HG03432 (cell line): Measurements from ENCODE around the gene RGS6.

Source experiments
- ATAC-seq: cut with Tn5 transposase; IDR thresholded peaks from one replicate; pipeline ENCODE4 v1.9.1; 2021; ENCODE audit warnings: mild to moderate bottlenecking, moderate library complexity; ENCODE audit not compliant: unreplicated experiment

Gene RGS6

DNA sequence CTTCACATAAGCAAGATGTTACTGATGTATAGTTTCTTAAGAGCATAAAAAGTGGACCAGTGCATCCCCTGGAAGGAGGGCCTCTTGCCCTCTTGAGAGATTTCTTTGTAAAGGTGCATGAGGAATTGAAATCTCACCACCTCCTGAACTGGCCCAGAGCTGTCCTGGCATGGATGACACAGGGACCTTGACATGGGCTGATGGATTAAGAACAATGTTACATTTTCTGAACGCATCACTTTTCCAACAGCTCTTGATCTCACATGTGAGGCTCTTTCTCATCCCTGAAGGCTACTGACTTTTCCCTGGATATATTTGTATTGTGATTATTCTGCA lies 360.4 kb downstream of the RGS6 start:
- ATAC-seq: no peak

DNA sequence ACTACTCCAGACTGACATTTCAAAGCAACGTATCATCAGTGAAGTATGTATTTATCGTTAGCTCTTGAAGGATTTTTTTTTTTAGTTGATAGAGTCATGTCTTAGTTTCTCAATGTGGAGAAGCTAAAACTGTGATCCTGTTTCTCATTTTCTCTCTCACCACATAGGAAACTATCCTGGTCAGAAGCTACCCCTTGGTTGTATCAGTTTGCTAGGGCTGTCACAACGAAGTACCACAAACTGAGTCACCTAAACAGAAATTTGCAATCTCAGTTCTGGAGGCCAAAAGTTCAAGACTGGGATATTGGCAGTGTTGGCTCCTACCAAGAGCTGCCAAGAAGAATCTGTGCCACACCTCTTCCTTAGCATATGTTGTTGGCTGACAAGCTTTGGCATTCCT lies 369.1 kb downstream of the RGS6 start:
- ATAC-seq: no peak

DNA sequence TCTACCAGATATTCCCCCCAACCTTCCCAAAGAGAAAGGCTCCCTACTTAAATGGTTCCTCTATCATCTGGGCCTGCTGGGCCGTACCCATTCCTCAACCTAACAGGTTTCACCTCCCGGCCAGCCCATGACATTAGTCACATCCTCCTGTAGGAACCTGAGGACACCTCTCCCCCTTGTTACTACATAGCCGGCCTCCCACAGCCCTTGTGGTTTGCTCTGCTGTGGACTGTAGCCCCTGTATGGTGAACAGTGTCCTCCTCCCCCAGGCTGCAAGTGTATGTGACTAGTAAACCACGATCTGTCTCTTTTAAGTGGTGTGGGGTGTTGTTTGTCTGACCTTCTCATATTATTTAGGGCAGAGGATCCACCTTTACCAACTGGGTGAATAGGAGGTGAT lies 371.7 kb downstream of the RGS6 start:
- ATAC-seq: no peak

DNA sequence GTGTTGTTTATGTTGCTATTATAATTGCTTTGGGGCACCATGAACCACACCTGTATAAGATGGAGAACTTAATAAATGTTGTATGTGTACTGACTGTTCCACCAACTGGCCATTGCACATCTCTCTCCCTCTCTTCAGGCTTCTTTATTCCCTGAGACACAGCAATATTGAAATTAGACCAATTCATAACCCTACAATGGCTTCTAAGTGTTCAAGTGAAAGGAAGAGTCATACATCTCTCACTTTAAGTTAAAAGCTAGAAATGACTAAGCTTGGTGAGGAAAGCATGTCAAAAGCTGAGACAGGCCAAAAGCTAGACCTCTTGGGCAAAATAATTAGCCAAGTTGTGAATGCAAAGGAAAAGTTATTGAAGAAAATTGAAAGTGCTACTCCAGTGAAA lies 373.3 kb downstream of the RGS6 start:
- no peak for ATAC-seq

GRCh38 chr14:72308967-72309485 lies 376.8 kb downstream of the RGS6 start:
- no peak for ATAC-seq

DNA sequence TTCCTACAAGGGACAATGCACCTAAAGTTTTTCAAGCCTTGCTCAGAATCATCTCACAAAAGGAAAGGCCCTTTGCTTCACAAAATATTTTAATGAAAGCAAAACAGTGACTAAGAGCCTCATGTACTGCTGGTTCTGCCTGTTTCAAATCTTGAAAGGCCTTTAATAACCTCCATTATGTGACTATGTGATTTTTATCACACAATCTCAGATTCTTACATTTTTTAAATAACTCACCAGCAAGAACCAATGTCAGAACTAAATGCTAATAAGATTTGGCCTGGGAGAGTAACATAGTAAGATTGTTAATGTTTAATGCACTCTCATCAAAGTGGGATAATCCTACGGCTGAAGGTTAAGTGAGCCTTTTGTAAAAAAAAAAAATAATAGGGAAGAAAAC lies 378.9 kb downstream of the RGS6 start:
- no peak for ATAC-seq

- ATAC-seq: no peak
Measured at GRCh38 chr14:72311516-72311915, 379.3 kb downstream of the RGS6 start.

GRCh38 chr14:72314808-72315435 lies 382.7 kb downstream of the RGS6 start:
- no peak for ATAC-seq

- no peak for ATAC-seq
Measured at GRCh38 chr14:72315714-72316113, 383.5 kb downstream of the RGS6 start.

GRCh38 chr14:72318648-72319047 lies 386.4 kb downstream of the RGS6 start:
- no peak for ATAC-seq

- no peak for ATAC-seq
Measured at GRCh38 chr14:72332046-72332445, 399.8 kb downstream of the RGS6 start.

DNA sequence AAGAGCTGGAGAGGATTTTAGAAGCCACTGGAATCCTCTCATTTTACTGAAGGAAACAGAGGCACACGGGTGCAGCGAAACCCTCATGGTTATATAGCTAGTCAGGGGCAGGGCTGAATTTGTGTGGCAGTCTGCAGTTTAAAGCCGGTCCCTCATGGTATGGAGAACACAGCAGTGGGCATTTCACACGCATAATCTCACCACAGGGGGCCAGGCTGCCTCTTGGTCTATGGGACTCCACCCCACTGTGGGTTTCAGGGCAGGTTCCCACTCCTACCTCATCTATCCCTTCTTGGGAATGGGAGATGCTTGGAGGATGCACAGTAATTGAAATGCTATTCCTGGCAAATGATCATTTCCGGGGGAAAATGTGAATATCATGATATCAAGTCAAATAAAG lies 400.6 kb downstream of the RGS6 start:
- ATAC-seq: no peak

DNA sequence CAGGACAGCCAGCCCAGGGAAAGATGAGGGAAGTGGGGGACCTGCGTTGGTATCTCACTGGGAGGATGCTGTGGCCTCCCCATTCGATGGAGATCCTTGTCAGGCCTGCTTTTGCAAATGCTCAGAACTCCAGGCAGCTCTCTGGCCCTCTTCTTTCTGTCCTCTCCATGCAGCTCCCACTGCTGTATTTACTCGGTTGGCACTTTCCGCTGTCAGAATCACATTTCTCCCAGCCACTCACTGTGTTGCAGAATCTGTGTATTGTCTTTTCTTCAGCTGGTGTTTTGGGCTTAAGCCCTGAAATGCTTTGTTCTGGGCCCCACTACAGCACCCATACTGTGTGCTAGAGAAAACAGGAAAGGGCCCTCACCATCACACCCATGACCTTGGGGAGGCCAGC lies 401.1 kb downstream of the RGS6 start:
- ATAC-seq: no peak

GRCh38 chr14:72336311-72336980 lies 404.2 kb downstream of the RGS6 start:
- ATAC-seq: no peak

- no peak for ATAC-seq
Measured at GRCh38 chr14:72341237-72341636, 409.0 kb downstream of the RGS6 start.

DNA sequence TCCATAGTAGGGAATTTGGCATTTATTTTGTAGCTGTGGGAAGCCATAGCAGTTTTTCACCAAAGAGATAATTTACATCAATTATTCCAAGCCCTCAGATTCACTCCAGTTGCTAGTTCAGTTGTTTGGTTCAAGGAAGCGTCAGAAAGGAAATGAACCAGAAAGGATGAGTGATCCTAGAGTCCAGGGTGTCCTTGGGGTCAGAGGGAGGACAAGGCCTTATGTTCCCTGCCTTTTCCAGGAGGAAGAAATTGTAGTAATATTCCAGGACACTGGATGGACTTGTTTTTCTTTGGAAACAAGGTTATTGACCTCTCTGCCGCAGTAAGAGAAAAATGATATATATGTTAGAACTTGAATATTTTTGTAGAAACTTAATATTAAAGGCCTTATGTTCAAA lies 409.5 kb downstream of the RGS6 start:
- ATAC-seq: no peak

DNA sequence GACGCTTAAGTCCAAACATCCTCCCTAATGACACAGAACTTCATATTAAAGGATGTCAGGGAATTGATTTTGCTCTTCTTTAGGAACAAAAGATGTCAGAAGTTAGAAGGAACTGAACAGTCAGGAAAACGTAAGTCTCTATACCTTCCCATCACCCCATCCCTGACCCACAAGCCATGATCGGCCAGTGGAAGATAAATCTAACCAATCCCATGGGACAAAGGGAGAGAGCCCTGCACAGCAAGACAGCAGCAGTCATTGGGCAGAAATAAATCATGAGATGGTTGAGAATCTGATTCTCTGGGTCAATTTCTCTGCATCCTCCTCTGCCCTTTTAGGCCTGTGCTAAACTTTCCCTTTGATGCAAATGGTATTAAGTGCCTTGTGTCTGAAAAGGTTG lies 414.9 kb downstream of the RGS6 start:
- ATAC-seq: no peak

DNA sequence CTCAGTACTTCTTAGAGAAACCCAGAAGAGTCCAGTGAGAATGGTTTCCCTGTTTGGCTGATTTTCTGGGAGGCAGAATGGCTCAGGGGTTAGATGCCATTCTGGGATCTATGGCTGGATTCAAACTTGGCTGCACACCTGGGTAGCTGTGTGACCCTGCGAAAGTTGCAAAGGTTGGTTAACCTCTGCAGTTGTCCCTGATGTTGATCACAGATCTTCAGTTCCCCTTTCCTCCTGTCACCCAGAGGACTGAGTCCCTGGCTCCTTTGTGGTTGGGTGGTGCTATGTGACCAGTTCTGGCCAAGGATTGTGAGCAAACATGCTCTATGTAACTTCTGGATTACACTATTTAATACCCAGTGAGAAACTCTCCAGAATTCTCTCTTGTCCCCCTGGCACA lies 418.0 kb downstream of the RGS6 start:
- ATAC-seq: no peak

DNA sequence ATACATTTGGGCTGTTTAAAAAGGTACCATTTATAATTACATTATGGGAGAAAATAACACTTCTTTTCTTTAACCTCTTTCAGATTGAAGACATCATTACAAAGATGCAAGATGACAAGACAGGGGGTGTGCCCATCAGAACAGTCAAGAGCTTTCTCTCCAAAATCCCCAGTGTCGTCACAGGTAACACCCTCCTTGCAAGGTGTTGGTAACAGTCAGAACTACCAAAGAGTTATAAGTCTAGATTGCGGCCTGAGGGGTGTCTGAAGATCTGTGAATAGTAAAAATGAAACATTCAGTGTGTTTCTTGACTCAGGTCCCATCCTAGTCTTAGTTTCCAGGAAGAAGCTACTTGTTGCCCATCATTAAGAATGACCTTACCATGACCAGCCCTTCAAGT lies 419.8 kb downstream of the RGS6 start:
- no peak for ATAC-seq

DNA sequence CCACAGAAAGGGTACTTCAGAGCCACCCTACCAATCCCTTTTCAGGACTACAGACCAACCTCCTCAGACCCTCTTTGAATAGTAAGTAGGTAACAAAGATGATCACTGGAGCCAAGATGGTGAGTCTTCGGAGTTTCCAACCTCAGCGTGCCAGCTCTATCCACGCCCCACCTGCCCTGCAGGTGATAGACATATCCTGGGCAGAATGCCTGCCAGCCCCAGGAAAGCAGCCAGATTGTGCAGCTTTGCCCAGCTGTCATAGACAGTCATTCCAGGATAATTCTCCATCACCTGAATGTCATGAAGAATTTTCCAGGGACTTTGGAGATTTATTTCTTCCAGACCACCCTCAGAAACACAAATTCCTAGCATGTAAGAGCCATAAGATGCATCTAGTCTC lies 434.4 kb downstream of the RGS6 start:
- no peak for ATAC-seq

DNA sequence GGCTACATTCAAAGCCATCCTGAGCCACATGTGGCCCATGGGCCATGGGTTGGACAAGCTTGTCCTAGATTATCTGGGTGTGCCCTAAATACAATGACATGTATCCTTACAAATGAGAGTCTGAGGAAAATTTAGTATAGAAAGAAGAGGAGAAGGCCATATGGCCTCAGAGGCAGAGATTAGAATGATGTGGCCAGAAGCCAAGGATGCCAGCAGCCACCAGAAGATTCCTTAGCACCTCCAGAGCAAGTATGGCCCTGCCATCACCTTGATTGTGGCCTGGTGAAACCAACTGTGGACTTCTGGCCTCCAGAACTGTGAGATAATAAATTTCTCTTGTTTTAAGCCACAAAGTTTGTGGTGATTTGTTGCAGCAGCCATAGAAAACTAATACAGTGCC lies 436.9 kb downstream of the RGS6 start:
- no peak for ATAC-seq

- ATAC-seq: no peak
Measured at GRCh38 chr14:72377016-72377415, 444.8 kb downstream of the RGS6 start.

GRCh38 chr14:72380456-72380855 lies 448.2 kb downstream of the RGS6 start:
- no peak for ATAC-seq
